EL (cell line): Measurements from ENCODE around the gene OR13D1.
"Not testable (repeated sequence)": the region's sequence is repeated elsewhere in the genome, so short reads cannot be mapped to it uniquely, and the experiment has no call there.

ENCODE experiments used
- DNase-seq: peaks from one replicate; pipeline ENCODE4 v3.0.0-alpha.2; 2016

OR13D1 gene

GRCh38 chr9:104694218-104694617, at the start of gene OR13D1:
OR13D1 (plus strand) TSS chr9:104694518; CDS start chr9:104694518, 0 bp downstream.
- no peak for DNase-seq

- no peak for DNase-seq
Measured at GRCh38 chr9:104658496-104659195, 35.7 kb upstream of the OR13D1 start.

GRCh38 chr9:104675611-104676010, 18.7 kb upstream of the OR13D1 start:
- DNase-seq = no peak

GRCh38 chr9:104682642-104683041, 11.7 kb upstream of the OR13D1 start:
- DNase-seq = peak; percentile 43

GRCh38 chr9:104686081-104686480, 8.2 kb upstream of the OR13D1 start:
- DNase-seq = no peak

GRCh38 chr9:104700306-104700705, 6.0 kb downstream of the OR13D1 start:
- DNase-seq = no peak

- not testable (repeated sequence) for DNase-seq
Measured at GRCh38 chr9:104708737-104709136, 14.4 kb downstream of the OR13D1 start.

GRCh38 chr9:104711604-104712003, 17.3 kb downstream of the OR13D1 start:
- DNase-seq = no peak

GRCh38 chr9:104725014-104725413, 30.7 kb downstream of the OR13D1 start:
- DNase-seq = no peak

- no peak for DNase-seq
Measured at GRCh38 chr9:104738452-104738851, 44.1 kb downstream of the OR13D1 start.

GRCh38 chr9:104740621-104741020, 46.3 kb downstream of the OR13D1 start:
- DNase-seq = peak; percentile 79

GRCh38 chr9:104743376-104743985, 49.2 kb downstream of the OR13D1 start:
- DNase-seq = peak; percentile 71
